HCT116 (cell line): ENCODE measurements around the gene DOCK9.

Experiments
- EZH2 ChIP-seq: fragments of 200-600 bp; sonication (generic); IDR thresholded peaks from 2 replicates; pipeline ENCODE4 v1.6.1; 2017; ENCODE audit warnings: antibody characterized with exemption, mixed run types
- JUND ChIP-seq: IDR thresholded peaks from 2 replicates; pipeline ENCODE4 v1.6.1; 2012
- POLR2A ChIP-seq: IDR thresholded peaks from 2 replicates; pipeline ENCODE4 v1.7.0; 2011; ENCODE audit warnings: borderline replicate concordance; ENCODE audit not compliant: insufficient read depth, insufficient read length; ENCODE audit errors: extremely low read depth
- RAD21 ChIP-seq: IDR thresholded peaks from 2 replicates; pipeline ENCODE4 v1.6.1; 2012; ENCODE audit warnings: low read depth, mild to moderate bottlenecking
- REST ChIP-seq: IDR thresholded peaks from 2 replicates; pipeline ENCODE4 v1.6.1; 2012; ENCODE audit warnings: low read depth
- TF ChIP-seq, protein P1 (sequence below), 3 experiments: fragments of 200-600 bp in 1 of 3; sonication (generic) in 1 of 3; IDR thresholded peaks in 2 of 3; conservative IDR thresholded peaks in 1 of 3; 2 replicates each; pipeline ENCODE4 v1.5.1; 2012 to 2017; ENCODE audit warnings: low read depth in 2 of 3, low read length in 2 of 3, antibody characterized with exemption in 1 of 3, borderline replicate concordance in 1 of 3, control low read depth in 1 of 3, mild to moderate bottlenecking in 1 of 3, mixed read lengths in 1 of 3, mixed run types in 1 of 3, moderate library complexity in 1 of 3; ENCODE audit not compliant: insufficient read depth in 1 of 3

DNA sequence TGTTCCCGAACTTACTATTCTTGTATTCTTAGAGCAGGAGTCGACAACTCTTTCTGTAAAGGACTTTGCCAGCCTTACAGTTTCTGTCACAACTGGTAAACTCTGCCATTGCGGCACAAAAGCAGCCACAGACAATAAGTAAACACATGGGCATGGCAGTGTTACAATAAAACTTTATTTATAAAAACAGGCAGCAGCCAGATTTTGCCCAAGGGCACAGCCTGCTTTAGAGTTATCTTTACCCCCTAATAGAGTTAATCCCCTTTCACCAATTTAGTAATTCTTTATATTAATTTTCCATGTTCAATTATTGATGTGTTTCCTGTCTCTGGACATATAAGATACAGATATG is 19.4 kb downstream of the DOCK9 start:
- TF ChIP-seq POLR2A (no peak), RAD21 (no peak), REST (no peak), EZH2 (no peak), JUND (no peak)
- TF ChIP-seq, protein P1, sequence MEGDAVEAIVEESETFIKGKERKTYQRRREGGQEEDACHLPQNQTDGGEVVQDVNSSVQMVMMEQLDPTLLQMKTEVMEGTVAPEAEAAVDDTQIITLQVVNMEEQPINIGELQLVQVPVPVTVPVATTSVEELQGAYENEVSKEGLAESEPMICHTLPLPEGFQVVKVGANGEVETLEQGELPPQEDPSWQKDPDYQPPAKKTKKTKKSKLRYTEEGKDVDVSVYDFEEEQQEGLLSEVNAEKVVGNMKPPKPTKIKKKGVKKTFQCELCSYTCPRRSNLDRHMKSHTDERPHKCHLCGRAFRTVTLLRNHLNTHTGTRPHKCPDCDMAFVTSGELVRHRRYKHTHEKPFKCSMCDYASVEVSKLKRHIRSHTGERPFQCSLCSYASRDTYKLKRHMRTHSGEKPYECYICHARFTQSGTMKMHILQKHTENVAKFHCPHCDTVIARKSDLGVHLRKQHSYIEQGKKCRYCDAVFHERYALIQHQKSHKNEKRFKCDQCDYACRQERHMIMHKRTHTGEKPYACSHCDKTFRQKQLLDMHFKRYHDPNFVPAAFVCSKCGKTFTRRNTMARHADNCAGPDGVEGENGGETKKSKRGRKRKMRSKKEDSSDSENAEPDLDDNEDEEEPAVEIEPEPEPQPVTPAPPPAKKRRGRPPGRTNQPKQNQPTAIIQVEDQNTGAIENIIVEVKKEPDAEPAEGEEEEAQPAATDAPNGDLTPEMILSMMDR (IDR thresholded peaks at IDR 0.05 in 2 of 3, conservative IDR thresholded peaks at IDR 0.05 in 1 of 3; ENCODE audit: borderline replicate concordance in 1 of 3, insufficient read depth in 1 of 3, low read depth in 2 of 3, low read length in 2 of 3), result no peak
